ENCODE data around the gene MRPS15. TPM values are rescaled to one million over a fixed set of nuclear protein-coding genes. Genes with fewer than 3 reads are reported as not detected.

MRPS15 gene
- total RNA-seq, 2 experiments from 2014 or later = 114 to 119 TPM

DNA sequence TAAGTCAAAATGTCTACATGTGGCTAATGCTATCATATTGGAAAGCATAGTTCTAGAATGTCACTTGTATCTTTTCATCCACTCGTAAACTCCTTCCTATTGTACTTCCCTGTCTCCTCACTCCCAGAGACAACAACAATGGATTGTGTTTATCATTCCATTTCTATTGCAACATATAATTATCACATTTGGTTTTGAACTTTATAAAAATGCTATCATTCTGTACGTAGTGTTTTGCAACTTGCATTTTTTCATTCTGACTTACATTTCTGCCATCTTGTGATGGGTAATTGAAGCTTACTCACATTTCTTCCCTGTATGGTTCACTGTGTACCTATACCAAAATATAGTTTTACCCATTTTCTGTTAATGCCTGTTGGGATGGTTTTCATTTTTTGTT is 33.0 kb upstream of the MRPS15 start:
- CTCF ChIA-PET (ENCODE audit: unreplicated experiment) = no interaction called here
- DNase-seq (ENCODE audit: low spot score) = no peak
- no peaks in the 10 kb centered on the region for H3K4me1 ChIP-seq (ENCODE audit: insufficient read depth, low read length, poor library complexity, severe bottlenecking)
- H3K9me3 ChIP-seq (ENCODE audit: low read length) = no peaks in the 10 kb centered on the region
- H3K27ac ChIP-seq (ENCODE audit: low read depth, low read length, poor library complexity, severe bottlenecking) = no peak overlapping the region
- H3K36me3 ChIP-seq (ENCODE audit: insufficient read depth, low read length) = no peaks in the 10 kb centered on the region
- intact Hi-C loops (cut with micrococcal nuclease; ENCODE audit: unreplicated experiment) = no loop called here
- H2AFZ ChIP-seq (ENCODE audit: low read length) = no peak overlapping the region
- POLR2A ChIA-PET = no interaction called here
- no TSS peak for BruUV-seq (replicated peaks)
- H4K20me1 ChIP-seq (ENCODE audit: insufficient read depth, low read length) = no peaks in the 10 kb centered on the region
- H3K79me2 ChIP-seq (ENCODE audit: insufficient read depth, low read depth, low read length) = no peaks in the 10 kb centered on the region
- no peaks in the 10 kb centered on the region for H3K9me2 ChIP-seq (ENCODE audit: insufficient read depth, low read length)
- no peak overlapping the region for H3K4me3 ChIP-seq (ENCODE audit: low read depth, low read length, poor library complexity, severe bottlenecking)
- TF ChIP-seq, protein P1, sequence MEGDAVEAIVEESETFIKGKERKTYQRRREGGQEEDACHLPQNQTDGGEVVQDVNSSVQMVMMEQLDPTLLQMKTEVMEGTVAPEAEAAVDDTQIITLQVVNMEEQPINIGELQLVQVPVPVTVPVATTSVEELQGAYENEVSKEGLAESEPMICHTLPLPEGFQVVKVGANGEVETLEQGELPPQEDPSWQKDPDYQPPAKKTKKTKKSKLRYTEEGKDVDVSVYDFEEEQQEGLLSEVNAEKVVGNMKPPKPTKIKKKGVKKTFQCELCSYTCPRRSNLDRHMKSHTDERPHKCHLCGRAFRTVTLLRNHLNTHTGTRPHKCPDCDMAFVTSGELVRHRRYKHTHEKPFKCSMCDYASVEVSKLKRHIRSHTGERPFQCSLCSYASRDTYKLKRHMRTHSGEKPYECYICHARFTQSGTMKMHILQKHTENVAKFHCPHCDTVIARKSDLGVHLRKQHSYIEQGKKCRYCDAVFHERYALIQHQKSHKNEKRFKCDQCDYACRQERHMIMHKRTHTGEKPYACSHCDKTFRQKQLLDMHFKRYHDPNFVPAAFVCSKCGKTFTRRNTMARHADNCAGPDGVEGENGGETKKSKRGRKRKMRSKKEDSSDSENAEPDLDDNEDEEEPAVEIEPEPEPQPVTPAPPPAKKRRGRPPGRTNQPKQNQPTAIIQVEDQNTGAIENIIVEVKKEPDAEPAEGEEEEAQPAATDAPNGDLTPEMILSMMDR (conservative IDR thresholded peaks at IDR 0.05; ENCODE audit: low read length) = no peak
- TF ChIP-seq EZH2phosphoT487 (IDR thresholded peaks at IDR 0.05; ENCODE audit: borderline replicate concordance, low read depth, low read length) = no peak
- H3K4me2 ChIP-seq (ENCODE audit: low read length) = no peak overlapping the region

DNA sequence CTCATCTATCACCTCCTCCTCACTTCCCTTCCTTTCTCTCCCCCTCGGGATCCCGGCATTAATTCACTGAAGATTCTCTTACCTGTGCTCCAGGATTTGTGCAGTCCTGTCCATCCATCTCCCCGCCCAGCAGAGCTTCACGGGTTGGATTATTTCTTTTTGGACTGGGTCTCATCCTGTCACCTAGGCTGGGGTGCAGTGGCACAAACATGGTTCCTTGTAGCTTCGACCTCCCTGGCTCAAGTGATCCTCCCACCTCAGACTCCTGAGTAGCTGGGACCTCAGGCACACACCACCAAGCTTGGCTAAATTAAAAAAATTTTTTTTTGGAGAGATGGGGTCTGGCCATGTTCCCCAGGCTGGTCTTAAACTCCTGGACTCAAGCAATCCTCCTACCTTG is 30.8 kb upstream of the MRPS15 start:
- Histone ChIP-seq H3K4me1 (ENCODE audit: insufficient read depth, low read length, poor library complexity, severe bottlenecking) (no peaks in the 10 kb centered on the region), H3K9me2 (ENCODE audit: insufficient read depth, low read length) (no peaks in the 10 kb centered on the region), H2AFZ (ENCODE audit: low read length) (no peak overlapping the region), H3K79me2 (ENCODE audit: insufficient read depth, low read depth, low read length) (no peaks in the 10 kb centered on the region), H3K9me3 (ENCODE audit: low read length) (no peaks in the 10 kb centered on the region), H3K4me3 (ENCODE audit: low read depth, low read length, poor library complexity, severe bottlenecking) (no peak overlapping the region), H4K20me1 (ENCODE audit: insufficient read depth, low read length) (no peaks in the 10 kb centered on the region), H3K27ac (ENCODE audit: low read depth, low read length, poor library complexity, severe bottlenecking) (no peak overlapping the region), H3K4me2 (ENCODE audit: low read length) (no peak overlapping the region), H3K36me3 (ENCODE audit: insufficient read depth, low read length) (no peaks in the 10 kb centered on the region)
- POLR2A ChIA-PET = no interaction called here
- no peak for DNase-seq (ENCODE audit: low spot score)
- CTCF ChIA-PET (ENCODE audit: unreplicated experiment) = no interaction called here
- BruUV-seq (replicated peaks) = no TSS peak
- TF ChIP-seq, protein P1 (conservative IDR thresholded peaks at IDR 0.05; ENCODE audit: low read length) = no peak
- TF ChIP-seq EZH2phosphoT487 (IDR thresholded peaks at IDR 0.05; ENCODE audit: borderline replicate concordance, low read depth, low read length) = no peak
- intact Hi-C loops (cut with micrococcal nuclease; ENCODE audit: unreplicated experiment) = no loop called here

DNA sequence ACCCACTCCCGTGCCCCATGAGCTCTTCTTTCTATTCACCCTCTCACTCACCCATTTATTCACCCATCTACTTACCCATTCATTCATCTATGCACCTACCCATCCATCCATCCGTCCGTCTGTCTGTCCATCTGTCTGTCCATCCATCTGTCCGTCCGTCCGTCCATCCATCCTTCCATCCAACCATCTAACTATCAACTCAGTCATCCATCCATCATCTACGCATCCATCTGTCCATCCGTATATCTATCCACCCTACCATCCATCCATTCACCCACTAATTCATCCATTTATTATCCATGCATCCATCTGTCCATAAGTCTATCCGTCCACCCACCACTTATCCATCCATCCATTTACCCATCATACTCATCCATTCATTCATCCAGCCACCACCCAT is 29.3 kb upstream of the MRPS15 start:
- Histone ChIP-seq H3K9me3 (ENCODE audit: low read length) (no peaks in the 10 kb centered on the region), H3K4me3 (ENCODE audit: low read depth, low read length, poor library complexity, severe bottlenecking) (no peak overlapping the region), H3K4me2 (ENCODE audit: low read length) (no peak overlapping the region), H2AFZ (ENCODE audit: low read length) (no peak overlapping the region), H4K20me1 (ENCODE audit: insufficient read depth, low read length) (no peaks in the 10 kb centered on the region), H3K4me1 (ENCODE audit: insufficient read depth, low read length, poor library complexity, severe bottlenecking) (peaks cover 6% of the 10 kb centered on the region), H3K27ac (ENCODE audit: low read depth, low read length, poor library complexity, severe bottlenecking) (no peak overlapping the region), H3K9me2 (ENCODE audit: insufficient read depth, low read length) (no peaks in the 10 kb centered on the region), H3K79me2 (ENCODE audit: insufficient read depth, low read depth, low read length) (no peaks in the 10 kb centered on the region), H3K36me3 (ENCODE audit: insufficient read depth, low read length) (no peaks in the 10 kb centered on the region)
- no TSS peak for BruUV-seq (replicated peaks)
- no peak for DNase-seq (ENCODE audit: low spot score)
- intact Hi-C loops (cut with micrococcal nuclease; ENCODE audit: unreplicated experiment) = no loop called here
- ChIA-PET POLR2A (interaction anchor here (0.6 kb wide), 1 partner anchor 911 kb away, joined by 3 read pairs; no protein-coding TSS in a partner anchor), CTCF (ENCODE audit: unreplicated experiment) (no interaction called here)
- TF ChIP-seq, protein P1 (conservative IDR thresholded peaks at IDR 0.05; ENCODE audit: low read length) = no peak
- TF ChIP-seq EZH2phosphoT487 (IDR thresholded peaks at IDR 0.05; ENCODE audit: borderline replicate concordance, low read depth, low read length) = no peak
